Heart left ventricle (tissue), 16 donors: ENCODE data around the gene TXNDC15. TPM values are rescaled to one million over a fixed set of nuclear protein-coding genes. Genes with fewer than 3 reads are reported as not detected.
A peak's percentile ranks its signal among the peaks of the same experiment; 100 is the strongest.
"Not testable (repeated sequence)": the region's sequence is repeated elsewhere in the genome, so short reads cannot be mapped to it uniquely, and the experiment has no call there.

Experiments used
- ATAC-seq, 4 donors: fragments of 200-7000 bp; cut with Tn5 transposase; one replicate each; pipeline ENCODE4 v1.9.1; 2020 to 2022; ENCODE audit warnings: moderate library complexity in 4 of 4, mild to moderate bottlenecking in 3 of 4, moderate number of reproducible peaks in 1 of 4
- DNase-seq, 5 donors: peaks; one replicate each; pipeline ENCODE4 v3.0.0-alpha.2; 2020
- H3K27ac ChIP-seq, 12 donors: fragments of 200-600 bp; sonication (generic) in 4 of 12; one replicate each; pipeline versions ENCODE4 v1.5.0 to v1.8.0; 2016 to 2022; ENCODE audit warnings: mild to moderate bottlenecking in 2 of 12
- H3K27me3 ChIP-seq, 9 donors: fragments of 200-600 bp; sonication (generic) in 2 of 9; one replicate each; pipeline versions ENCODE4 v1.5.1 to v1.8.0; 2016 to 2022; ENCODE audit warnings: mild to moderate bottlenecking in 3 of 9
- H3K36me3 ChIP-seq, 9 donors: fragments of 200-600 bp; sonication (generic) in 2 of 9; one replicate each; pipeline versions ENCODE4 v1.5.0 to v1.8.0; 2018 to 2022; ENCODE audit warnings: mild to moderate bottlenecking in 2 of 9
- H3K4me1 ChIP-seq, 12 donors: fragments of 200-600 bp; sonication (generic) in 4 of 12; one replicate each; pipeline versions ENCODE4 v1.5.0 to v1.8.0; 2016 to 2022; ENCODE audit warnings: mild to moderate bottlenecking in 3 of 12
- H3K4me3 ChIP-seq, 12 donors: fragments of 200-600 bp; sonication (generic) in 4 of 12; one replicate each; pipeline versions ENCODE4 v1.5.0 to v1.8.0; 2017 to 2022; ENCODE audit warnings: mild to moderate bottlenecking in 9 of 12, moderate library complexity in 4 of 12
- H3K9me3 ChIP-seq, 12 donors: fragments of 200-600 bp; sonication (generic) in 4 of 12; one replicate each; pipeline versions ENCODE4 v1.5.0 to v1.8.0; 2016 to 2022; ENCODE audit warnings: mild to moderate bottlenecking in 1 of 12
- CTCF ChIP-seq, 12 donors: fragments of 200-600 bp; sonication (generic) in 4 of 12; IDR thresholded peaks; one replicate each; pipeline versions ENCODE4 v1.5.0 to v1.8.0; 2018 to 2022; ENCODE audit warnings: antibody characterized with exemption in 12 of 12, mild to moderate bottlenecking in 5 of 12
- POLR2A ChIP-seq, 2 donors: fragments of 450-650 bp; IDR thresholded peaks; one replicate each; pipeline ENCODE4 v1.6.1; 2017; ENCODE audit warnings: antibody characterized with exemption in 2 of 2, mild to moderate bottlenecking in 2 of 2, moderate library complexity in 2 of 2
- WGBS, 4 donors: extraction: QIAGEN DNeasy Blood & Tissue Kit in 2 of 4; methylation state at CpG; one replicate each; pipeline versions ENCODE4 v1.1.5 to v1.1.7; 2013 to 2018; 5-methylcytosine and 5-hydroxymethylcytosine counted together
- intact Hi-C, 10 donors: fragments of 100-400 bp; cut with DNase I; formaldehyde crosslinking; loops; one replicate each; pipeline versions ENCODE4 v1.11.1 to v1.14.2; 2022
- polyA plus RNA-seq, 2 donors: library from polyadenylated mRNA; stranded (reverse); fragments of 200-250 nt; gene quantifications; one replicate each; pipeline ENCODE4 v1.2.3, GENCODE V29; 2013
- total RNA-seq, 9 donors: library from RNA; depleted of rRNA in 2 of 9; stranded (reverse); fragments of >200 nt in 2 of 9; fragmentation: NEBNext Ultra II Directional in 3 of 9; extraction: Animal tissue kit (Norgen Biotek cat#: 25700) in 3 of 9; gene quantifications; one replicate each; pipeline versions ENCODE4 v1.1.0 to v1.2.4, GENCODE V29; 2016 to 2023
- donor health status: ischemic (EF 13 %, LVEDD 7.1; RV severe dilation, severe dysfunction).
- donor health status: healthy with polysubstance abuse.
- donor health status: DM: no; HTN: yes; CAD: no.
- donor health status: DM: no; HTN: no; CAD: no.
- donor health status: ischemic (EF 25% LVEDD 6.9; RV normal size, moderate dysfunction).
- donor health status: ischemic (EF 25% LVEDD 5.7; RV mildly dilated, moderate dysfunction).
- donor health status: healthy.
- donor health status: DM: yes; HTN: yes; CAD: no.
- donor health status: ischemic (EF 35%, LVEDD 5.7; RV mildly dilated, moderate dysfunction).
- donor health status: nonischemic (EF 11% LVEDD 7.7; RV severe dilation, severe dysfunction).
- donor health status: DM: yes; HTN: yes; CAD: no.
- donor health status: PGD.
- donor health status: ischemic (EF 29% LVEDD 5.4; RV normal size, mild dysfunction).
- donor health status: nonischemic (EF 23%, LVEDD 6.1; RV moderate dilation, normal function).

The TXNDC15 gene
- total and polyA plus RNA-seq, 11 donors = 38.4 to 129 (median 55.6) TPM

DNA sequence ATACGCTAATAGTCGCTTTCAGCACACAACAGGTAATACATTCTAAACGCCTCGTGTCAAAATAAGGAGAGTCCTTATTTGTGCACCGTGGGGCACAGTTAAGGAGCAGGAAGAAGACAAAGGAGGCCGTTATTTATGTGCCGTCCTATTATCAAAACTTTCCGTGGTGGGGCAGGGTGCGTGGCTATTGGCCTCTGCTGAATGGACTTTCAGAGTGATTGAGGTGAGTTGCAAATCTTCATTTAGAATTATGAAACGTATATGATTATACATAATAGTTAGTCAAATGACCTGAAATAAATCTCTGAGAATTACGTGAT, 27.6 kb upstream of the TXNDC15 start:
- TF ChIP-seq CTCF (IDR thresholded peaks at IDR 0.05) (no peak), POLR2A (IDR thresholded peaks at IDR 0.05) (no peak)

DNA sequence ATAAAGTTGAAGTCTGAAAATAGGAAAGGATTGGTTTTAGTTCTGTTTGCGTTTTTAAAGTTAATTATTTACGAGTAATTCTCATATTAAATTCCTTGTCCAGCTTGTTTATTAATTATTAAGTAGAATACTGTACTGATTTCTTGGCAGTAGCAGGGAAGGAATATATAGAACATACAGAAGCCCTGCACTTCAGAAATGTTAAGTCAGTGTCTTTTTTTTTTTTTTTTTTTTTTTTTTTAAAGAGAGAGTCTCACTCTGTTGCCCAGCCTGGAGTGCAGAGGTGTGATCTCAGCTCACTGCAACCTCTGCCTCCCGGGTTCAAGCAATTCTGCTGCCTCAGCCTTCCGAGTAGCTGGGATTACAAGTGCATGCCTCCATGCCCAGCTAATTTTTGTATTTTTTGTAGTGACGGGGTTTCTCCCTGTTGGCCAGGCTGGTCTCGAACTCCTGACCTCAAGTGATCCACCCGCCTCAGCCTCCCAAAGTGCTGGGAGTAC, 24.7 kb upstream of the TXNDC15 start:
- H3K9me3 ChIP-seq, DNase-seq, H3K27me3 ChIP-seq, ATAC-seq, H3K4me3 ChIP-seq, H3K27ac ChIP-seq: not testable (repeated sequence)
- Histone ChIP-seq H3K36me3 (peaks cover 0 to 54% (median 32%) of the 10 kb centered on the region in 9 donors), H3K4me1 (peaks cover 6 to 51% (median 35%) of the 10 kb centered on the region in 12 donors)
- intact Hi-C loops = loop anchor here in 4 of 10 donors (10.0 kb wide), 2 partner anchors 55 to 95 kb away; partner anchors contain the start of genes PCBD2 (in 3 of the 4) and DDX46 (in 1 of the 4)
- WGBS, 4 donors = 89 to 92% (median 90%) methylated on average over 7 of the region's 7 CpGs

More for the DNA sequence above, 27.6 kb upstream of the TXNDC15 start:
- peak overlapping the region; percentile 94 to 99 (median 97) for H3K27ac ChIP-seq
- intact Hi-C loops = loop anchor here in 8 of 10 donors (1.0 to 10.0 kb wide), 5 partner anchors 28 to 92 kb away; partner anchors contain the start of genes PCBD2 (in 8 of the 8), DDX46 (in 1 of the 8) and TXNDC15 (in 1 of the 8)
- H3K4me1 ChIP-seq = peaks cover 6 to 46% (median 32%) of the 10 kb centered on the region in 12 donors
- ATAC-seq (peak in 1 of 4 donors; percentile 16), DNase-seq (peak in 1 of 5 donors; percentile 18)
- peaks cover 0 to 30% (median 8%) of the 10 kb centered on the region in 9 donors for H3K36me3 ChIP-seq
- H3K9me3 ChIP-seq = no peaks in the 10 kb centered on the region
- no peaks in the 10 kb centered on the region for H3K27me3 ChIP-seq
- H3K4me3 ChIP-seq = peak overlapping the region; percentile 68 to 99 (median 90)
- 1 to 3% (median 1%) methylated on average over 11 of the region's 11 CpGs for WGBS, 4 donors

DNA sequence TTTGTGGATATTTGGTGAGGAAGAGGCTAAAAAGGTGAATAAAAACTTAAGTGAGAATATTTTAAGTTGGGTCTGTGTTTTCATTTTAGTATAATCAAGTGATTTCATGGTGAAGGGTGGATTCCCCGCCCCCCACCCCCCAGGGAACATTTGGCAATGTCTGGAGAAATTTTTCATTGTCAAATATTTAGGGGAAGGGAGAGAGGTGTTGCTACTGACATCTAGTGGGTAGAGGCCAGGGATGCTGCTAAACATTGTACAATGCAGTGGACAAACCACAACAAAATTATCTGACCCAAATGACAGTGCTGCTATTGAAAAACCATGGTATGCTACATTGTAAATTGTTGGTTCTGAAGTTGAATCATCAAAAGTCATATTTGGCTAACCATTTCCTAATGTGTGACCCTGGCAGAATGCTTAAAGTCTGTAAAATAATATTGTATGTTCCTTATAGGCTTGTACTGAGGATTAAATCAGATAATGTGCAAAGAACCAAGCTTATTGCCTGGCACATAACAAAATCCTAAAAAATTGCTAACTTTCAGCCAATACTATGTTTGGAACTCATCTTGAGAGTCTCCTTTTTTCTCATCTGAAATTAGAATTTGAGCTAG, 22.8 kb upstream of the TXNDC15 start:
- Histone ChIP-seq H3K4me3 (no peak overlapping the region), H3K27me3 (no peaks in the 10 kb centered on the region), H3K36me3 (peaks cover 0 to 73% (median 51%) of the 10 kb centered on the region in 9 donors), H3K4me1 (peaks cover 6 to 47% (median 32%) of the 10 kb centered on the region in 12 donors), H3K27ac (no peak overlapping the region), H3K9me3 (no peaks in the 10 kb centered on the region)
- intact Hi-C loops = loop anchor here in 1 of 10 donors (10.0 kb wide), 1 partner anchor 53 kb away; the partner anchor contains the start of gene PCBD2
- ATAC-seq = no peak
- WGBS, 4 donors = 48 to 61% (median 52%) methylated on average over 1 of the region's 1 CpG
- DNase-seq = peak in 1 of 5 donors; percentile 5
- TF ChIP-seq CTCF (IDR thresholded peaks at IDR 0.05) (peak in 9 of 12 donors; percentile 10 to 47 (median 29)), POLR2A (IDR thresholded peaks at IDR 0.05) (no peak)

GRCh38 chr5:134856465-134856864, 17.7 kb upstream of the TXNDC15 start:
- not testable (repeated sequence) for H3K9me3 ChIP-seq, H3K4me3 ChIP-seq, ATAC-seq, H3K27ac ChIP-seq, H3K27me3 ChIP-seq, DNase-seq
- peaks cover 0 to 99% (median 85%) of the 10 kb centered on the region in 9 donors for H3K36me3 ChIP-seq
- intact Hi-C loops = loop anchor here in 1 of 10 donors (10.0 kb wide), 1 partner anchor 48 kb away; the partner anchor contains the start of gene PCBD2
- H3K4me1 ChIP-seq = peaks cover 0 to 11% (median 4%) of the 10 kb centered on the region in 12 donors
- WGBS, 4 donors = 92 to 94% (median 93%) methylated on average over 7 of the region's 7 CpGs

GRCh38 chr5:134857401-134857800, 16.8 kb upstream of the TXNDC15 start:
- WGBS, 4 donors = 59 to 68% (median 64%) methylated on average over 3 of the region's 3 CpGs
- ATAC-seq = no peak
- TF ChIP-seq CTCF (IDR thresholded peaks at IDR 0.05) (no peak), POLR2A (IDR thresholded peaks at IDR 0.05) (no peak)
- Histone ChIP-seq H3K4me1 (peaks cover 0 to 9% (median 0%) of the 10 kb centered on the region in 12 donors), H3K27ac (no peak overlapping the region), H3K4me3 (no peak overlapping the region), H3K9me3 (no peaks in the 10 kb centered on the region), H3K36me3 (peaks cover 0 to 98% (median 79%) of the 10 kb centered on the region in 9 donors), H3K27me3 (no peaks in the 10 kb centered on the region)
- intact Hi-C loops = loop anchor here in 1 of 10 donors (10.0 kb wide), 1 partner anchor 47 kb away; the partner anchor contains the start of gene PCBD2
- DNase-seq = no peak
